ENCODE results near the gene PRELP.

DNA sequence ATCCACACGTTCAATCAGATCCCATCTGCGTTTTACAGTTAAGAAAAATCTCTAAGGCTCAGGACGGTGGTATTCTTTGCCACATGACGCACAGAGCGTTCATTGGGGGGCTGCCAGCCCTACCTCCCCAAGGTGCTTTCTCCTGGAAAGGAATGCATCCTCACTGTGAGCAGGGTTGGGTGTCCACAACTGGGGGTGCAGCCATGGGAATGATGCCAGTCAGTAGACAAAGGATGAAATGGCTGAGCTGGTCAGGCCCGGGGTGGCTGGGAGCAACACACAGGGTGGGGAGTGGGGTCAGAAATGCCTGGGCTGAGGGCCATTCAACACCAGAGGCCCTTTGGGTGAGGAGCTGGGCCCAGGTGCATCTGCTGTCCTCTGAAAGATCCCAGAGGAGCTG lies 44.3 kb downstream of the PRELP start:
- TF ChIP-seq, protein P1, sequence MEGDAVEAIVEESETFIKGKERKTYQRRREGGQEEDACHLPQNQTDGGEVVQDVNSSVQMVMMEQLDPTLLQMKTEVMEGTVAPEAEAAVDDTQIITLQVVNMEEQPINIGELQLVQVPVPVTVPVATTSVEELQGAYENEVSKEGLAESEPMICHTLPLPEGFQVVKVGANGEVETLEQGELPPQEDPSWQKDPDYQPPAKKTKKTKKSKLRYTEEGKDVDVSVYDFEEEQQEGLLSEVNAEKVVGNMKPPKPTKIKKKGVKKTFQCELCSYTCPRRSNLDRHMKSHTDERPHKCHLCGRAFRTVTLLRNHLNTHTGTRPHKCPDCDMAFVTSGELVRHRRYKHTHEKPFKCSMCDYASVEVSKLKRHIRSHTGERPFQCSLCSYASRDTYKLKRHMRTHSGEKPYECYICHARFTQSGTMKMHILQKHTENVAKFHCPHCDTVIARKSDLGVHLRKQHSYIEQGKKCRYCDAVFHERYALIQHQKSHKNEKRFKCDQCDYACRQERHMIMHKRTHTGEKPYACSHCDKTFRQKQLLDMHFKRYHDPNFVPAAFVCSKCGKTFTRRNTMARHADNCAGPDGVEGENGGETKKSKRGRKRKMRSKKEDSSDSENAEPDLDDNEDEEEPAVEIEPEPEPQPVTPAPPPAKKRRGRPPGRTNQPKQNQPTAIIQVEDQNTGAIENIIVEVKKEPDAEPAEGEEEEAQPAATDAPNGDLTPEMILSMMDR (conservative IDR thresholded peaks at IDR 0.05 in 1 of 2, IDR thresholded peaks at IDR 0.05 in 1 of 2; ENCODE audit: extremely low read depth in 1 of 2, insufficient read depth in 1 of 2, low read depth in 1 of 2, low read length in 2 of 2): no peak
- TF ChIP-seq EZH2 (IDR thresholded peaks at IDR 0.05; ENCODE audit: borderline replicate concordance, low read length): no peak
